ENCODE results near the gene CFAP46.
A peak's percentile ranks its signal among the peaks of the same experiment; 100 is the strongest.
"Not testable (repeated sequence)": the region's sequence is repeated elsewhere in the genome, so short reads cannot be mapped to it uniquely, and the experiment has no call there.

Gene CFAP46

GRCh38 chr10:132785723-132786475, 156.5 kb downstream of the CFAP46 start, which contains the start of gene NKX6-2:
TSS of gene NKX6-2 (minus strand) at chr10:132786147. CDS start at chr10:132785948, 199 bp downstream.
- DNase-seq: no peak

GRCh38 chr10:132784866-132785722, 157.3 kb downstream of the CFAP46 start:
- no peak for DNase-seq

GRCh38 chr10:132783940-132784865, 158.2 kb downstream of the CFAP46 start:
- DNase-seq: no peak

- DNase-seq: no peak
These were observed 159.0 kb downstream of the CFAP46 start for GRCh38 chr10:132783165-132783939.

- DNase-seq: no peak
These were observed 160.8 kb downstream of the CFAP46 start for GRCh38 chr10:132781556-132781955.

- no peak for DNase-seq
These were observed 162.0 kb downstream of the CFAP46 start for GRCh38 chr10:132780356-132780755.

- DNase-seq: no peak
These were observed 162.6 kb downstream of the CFAP46 start for GRCh38 chr10:132779549-132780294.

- DNase-seq: no peak
These were observed 164.9 kb downstream of the CFAP46 start for GRCh38 chr10:132777441-132777840.

- no peak for DNase-seq
These were observed 165.5 kb downstream of the CFAP46 start for GRCh38 chr10:132776821-132777220.

- no peak for DNase-seq
These were observed 166.2 kb downstream of the CFAP46 start for GRCh38 chr10:132776186-132776585.

- peak; percentile 82 for DNase-seq
These were observed 167.2 kb downstream of the CFAP46 start for GRCh38 chr10:132774902-132775863.

GRCh38 chr10:132774181-132774901, 168.0 kb downstream of the CFAP46 start:
- no peak for DNase-seq

GRCh38 chr10:132772816-132773215, 169.6 kb downstream of the CFAP46 start:
- DNase-seq: not testable (repeated sequence)

- no peak for DNase-seq
These were observed 172.0 kb downstream of the CFAP46 start for GRCh38 chr10:132770061-132771021.

- no peak for DNase-seq
These were observed 173.8 kb downstream of the CFAP46 start for GRCh38 chr10:132768346-132769248.

- DNase-seq: no peak
These were observed 176.1 kb downstream of the CFAP46 start for GRCh38 chr10:132766291-132766690.

- DNase-seq: no peak
These were observed 176.9 kb downstream of the CFAP46 start for GRCh38 chr10:132765435-132765834.
